ENCODE measurements around the gene ZNF664. TPM values are rescaled to one million over a fixed set of nuclear protein-coding genes. Genes with fewer than 3 reads are reported as not detected.

The ZNF664 gene
- total and polyA plus RNA-seq, 2 donors (not counting 1 experiment from before 2014, with no cell fraction given), result 14.3 to 47.1 TPM

DNA sequence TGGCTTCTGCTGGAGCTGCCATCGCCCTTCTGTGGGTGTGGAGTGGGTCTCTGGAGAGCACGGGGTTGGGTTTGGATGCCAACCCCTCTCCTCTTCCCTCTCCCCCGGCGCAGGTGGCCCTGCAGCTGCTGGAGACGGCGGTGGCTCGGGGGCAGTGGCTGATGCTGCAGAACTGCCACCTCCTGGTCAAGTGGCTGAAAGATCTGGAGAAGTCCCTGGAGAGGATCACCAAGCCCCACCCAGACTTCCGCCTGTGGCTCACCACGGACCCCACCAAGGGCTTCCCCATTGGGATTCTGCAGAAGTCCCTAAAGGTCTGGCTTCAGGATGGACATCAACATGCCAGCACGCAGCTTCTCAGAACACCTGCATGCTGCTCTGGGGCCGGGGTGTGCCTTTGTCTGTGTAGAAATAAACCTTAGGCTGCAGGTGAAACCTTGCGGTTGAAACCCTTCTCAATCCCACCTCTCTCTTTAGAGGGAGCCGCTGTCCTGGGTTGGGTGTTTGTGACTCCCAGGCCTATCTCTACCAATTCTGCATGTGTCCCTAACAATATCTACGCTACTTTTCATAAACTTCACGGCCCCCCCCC lies 44.6 kb upstream of the ZNF664 start:
- intact Hi-C loops (cut with micrococcal nuclease), result no loop called here
- Histone ChIP-seq H2AFZ (ENCODE audit: insufficient read depth, low read depth, low read length, poor library complexity, severe bottlenecking) (no peak overlapping the region), H4K20me1 (ENCODE audit: control insufficient read depth, insufficient read depth, low read length, poor library complexity, severe bottlenecking) (no peaks in the 10 kb centered on the region), H3K9ac (ENCODE audit: low read length) (no peak overlapping the region), H3K36me3 (replicated peaks in 1 of 2; ENCODE audit: control extremely low read depth in 1 of 2, control insufficient read depth in 1 of 2, extremely low read depth in 1 of 2, insufficient read depth in 2 of 2, low read length in 1 of 2) (no peaks in the 10 kb centered on the region), H3K4me1 (ENCODE audit: control insufficient read depth in 2 of 2, insufficient read depth in 2 of 2, low read length in 2 of 2) (peaks cover 4 to 8% of the 10 kb centered on the region in 2 donors), H3K27ac (ENCODE audit: low read length in 2 of 2) (no peak overlapping the region), H3K4me3 (ENCODE audit: control extremely low read depth in 1 of 5, extremely low read depth in 1 of 5, insufficient read depth in 1 of 5, low read depth in 2 of 5, low read length in 4 of 5) (no peak overlapping the region), H3K9me3 (ENCODE audit: control extremely low read depth in 1 of 3, control insufficient read depth in 2 of 3, insufficient read depth in 1 of 3, low read length in 2 of 3) (peaks cover 0 to 4% (median 0%) of the 10 kb centered on the region in 3 donors), H3K79me2 (ENCODE audit: control insufficient read depth, insufficient read depth, low read length) (no peaks in the 10 kb centered on the region), H3K27me3 (replicated peaks in 1 of 4; ENCODE audit: control extremely low read depth in 1 of 4, control insufficient read depth in 3 of 4, insufficient read depth in 4 of 4, low read length in 3 of 4) (peaks cover 0 to 9% (median 2%) of the 10 kb centered on the region in 4 experiments), H3K4me2 (replicated peaks; ENCODE audit: low read depth, low read length, poor library complexity, severe bottlenecking) (no peak overlapping the region)
- no peak overlapping the region for H3K4me3 Mint-ChIP-seq
- POLR2A ChIA-PET, result no interaction called here
- DNase-seq (no peak), ATAC-seq (ENCODE audit: low read depth) (no peak)
- no peak overlapping the region for H3K27ac Mint-ChIP-seq
- 11% methylated on average over 9 of the region's 15 CpGs for WGBS (ENCODE audit: insufficient coverage)
- TF ChIP-seq EZH2 (IDR thresholded peaks at IDR 0.05; ENCODE audit: borderline replicate concordance, insufficient read depth, low read depth, low read length, poor library complexity, severe bottlenecking) (no peak), CTCF (IDR thresholded peaks at IDR 0.05) (no peak)
- no peaks in the 10 kb centered on the region for H3K9me3 Mint-ChIP-seq (ENCODE audit: insufficient read depth)
- H3K27me3 Mint-ChIP-seq, result peaks cover 21% of the 10 kb centered on the region
- CTCF ChIA-PET, result interaction anchor here (0.7 to 1.9 kb wide), 3 partner anchors 23 to 58 kb away, joined by 4 to 8 read pairs (median 4); no protein-coding TSS in a partner anchor
- H3K4me1 Mint-ChIP-seq, result peaks cover 7% of the 10 kb centered on the region

- Histone ChIP-seq H3K27ac (ENCODE audit: low read length in 2 of 2) (no peak overlapping the region), H2AFZ (ENCODE audit: insufficient read depth, low read depth, low read length, poor library complexity, severe bottlenecking) (no peak overlapping the region), H3K36me3 (replicated peaks in 1 of 2; ENCODE audit: control extremely low read depth in 1 of 2, control insufficient read depth in 1 of 2, extremely low read depth in 1 of 2, insufficient read depth in 2 of 2, low read length in 1 of 2) (no peaks in the 10 kb centered on the region), H3K9ac (ENCODE audit: low read length) (no peak overlapping the region), H3K4me1 (ENCODE audit: control insufficient read depth in 2 of 2, insufficient read depth in 2 of 2, low read length in 2 of 2) (peaks cover 9 to 13% of the 10 kb centered on the region in 2 donors), H3K4me3 (ENCODE audit: control extremely low read depth in 1 of 5, extremely low read depth in 1 of 5, insufficient read depth in 1 of 5, low read depth in 2 of 5, low read length in 4 of 5) (no peak overlapping the region), H3K79me2 (ENCODE audit: control insufficient read depth, insufficient read depth, low read length) (no peaks in the 10 kb centered on the region), H3K4me2 (replicated peaks; ENCODE audit: low read depth, low read length, poor library complexity, severe bottlenecking) (no peak overlapping the region), H3K27me3 (replicated peaks in 1 of 4; ENCODE audit: control extremely low read depth in 1 of 4, control insufficient read depth in 3 of 4, insufficient read depth in 4 of 4, low read length in 3 of 4) (peaks cover 0 to 9% (median 2%) of the 10 kb centered on the region in 4 experiments), H4K20me1 (ENCODE audit: control insufficient read depth, insufficient read depth, low read length, poor library complexity, severe bottlenecking) (no peaks in the 10 kb centered on the region), H3K9me3 (ENCODE audit: control extremely low read depth in 1 of 3, control insufficient read depth in 2 of 3, insufficient read depth in 1 of 3, low read length in 2 of 3) (peaks cover 0 to 4% (median 0%) of the 10 kb centered on the region in 3 donors)
- POLR2A ChIA-PET, result no interaction called here
- intact Hi-C loops (cut with micrococcal nuclease), result no loop called here
- TF ChIP-seq CTCF (IDR thresholded peaks at IDR 0.05) (no peak), EZH2 (IDR thresholded peaks at IDR 0.05; ENCODE audit: borderline replicate concordance, insufficient read depth, low read depth, low read length, poor library complexity, severe bottlenecking) (no peak)
- Mint-ChIP-seq H3K4me3 (no peak overlapping the region), H3K27me3 (peaks cover 21% of the 10 kb centered on the region), H3K9me3 (ENCODE audit: insufficient read depth) (no peaks in the 10 kb centered on the region), H3K4me1 (peaks cover 9% of the 10 kb centered on the region), H3K27ac (no peak overlapping the region)
- ATAC-seq (ENCODE audit: low read depth) (no peak), DNase-seq (no peak)
- WGBS (ENCODE audit: insufficient coverage), result 95% methylated on average over 4 of the region's 7 CpGs
- CTCF ChIA-PET, result interaction anchor here (0.7 to 1.9 kb wide), 3 partner anchors 24 to 58 kb away, joined by 4 to 8 read pairs (median 4); no protein-coding TSS in a partner anchor
Measured at GRCh38 chr12:123928897-123929296, 44.1 kb upstream of the ZNF664 start.
